Neural cell (in vitro differentiated cells): Measurements from ENCODE around the gene SMCO2. TPM values are rescaled to one million over a fixed set of nuclear protein-coding genes. Genes with fewer than 3 reads are reported as not detected.

Source experiments
- H2AFZ ChIP-seq: fragments of 200-600, 300-800 bp; sonication (generic), shearing (Covaris generic); 2 replicates; pipeline ENCODE4 v1.6.0; 2014; ENCODE audit warnings: low read depth, mild to moderate bottlenecking, antibody characterized with exemption, low read length, moderate library complexity
- H3F3A ChIP-seq: fragments of 200-600 bp; shearing (Covaris generic); 2 replicates; pipeline ENCODE4 v1.6.1; 2016; ENCODE audit warnings: mild to moderate bottlenecking, moderate library complexity, mixed read lengths, antibody characterized with exemption, low read length; ENCODE audit not compliant: insufficient read depth, poor library complexity, severe bottlenecking
- H3K27ac ChIP-seq: fragments of 200-600, 300-800 bp; sonication (generic), shearing (Covaris generic); 2 replicates; pipeline ENCODE4 v1.5.1; 2014; ENCODE audit warnings: mild to moderate bottlenecking, low read length, moderate library complexity
- H3K27me3 ChIP-seq: fragments of 300-800, 200-600 bp; sonication (generic), shearing (Covaris generic); 2 replicates; pipeline ENCODE4 v1.6.0; 2014; ENCODE audit warnings: mild to moderate bottlenecking, low read depth, low read length, moderate library complexity; ENCODE audit not compliant: insufficient read depth
- H3K36me3 ChIP-seq: fragments of 300-800, 200-600 bp; sonication (generic), shearing (Covaris generic); 2 replicates; pipeline ENCODE4 v1.5.1; 2014; ENCODE audit warnings: mild to moderate bottlenecking, antibody characterized with exemption, low read length, moderate library complexity; ENCODE audit not compliant: insufficient read depth
- H3K4me2 ChIP-seq: fragments of 300-800, 200-600 bp; sonication (generic), shearing (Covaris generic); 2 replicates; pipeline ENCODE4 v1.6.0; 2014; ENCODE audit warnings: mild to moderate bottlenecking, low read length
- H3K4me3 ChIP-seq: fragments of 300-800, 200-600 bp; sonication (generic), shearing (Covaris generic); 2 replicates; pipeline ENCODE4 v1.5.1; 2014; ENCODE audit warnings: mild to moderate bottlenecking, low read length, moderate library complexity
- H3K79me2 ChIP-seq: fragments of 200-600 bp; shearing (Covaris generic); replicated peaks from 2 replicates; pipeline ENCODE4 v1.6.0; 2014; ENCODE audit warnings: mild to moderate bottlenecking, low read length, moderate library complexity; ENCODE audit not compliant: insufficient read depth
- H3K9ac ChIP-seq: fragments of 300-800, 200-600 bp; sonication (generic), shearing (Covaris generic); 2 replicates; pipeline ENCODE4 v1.6.1; 2016; ENCODE audit warnings: mild to moderate bottlenecking, low read length, mixed read lengths
- H3K9me2 ChIP-seq: fragments of 200-600 bp; shearing (Covaris generic); 2 replicates; pipeline ENCODE4 v1.6.1; 2016; ENCODE audit warnings: mild to moderate bottlenecking, low read length, mixed read lengths; ENCODE audit not compliant: insufficient read depth
- H3K9me3 ChIP-seq: fragments of 200-600, 300-800 bp; sonication (generic), shearing (Covaris generic); 2 replicates; pipeline ENCODE4 v1.6.1; 2016; ENCODE audit warnings: mild to moderate bottlenecking, mixed run types, low read length, moderate library complexity, mixed read lengths
- H4K20me1 ChIP-seq: fragments of 200-600 bp; shearing (Covaris generic); 2 replicates; pipeline ENCODE4 v1.6.1; 2016; ENCODE audit warnings: mild to moderate bottlenecking, mixed run types; ENCODE audit not compliant: insufficient read depth
- CTCF ChIP-seq: fragments of 450-650 bp; IDR thresholded peaks from 2 replicates; pipeline ENCODE4 v1.5.1; 2014; ENCODE audit warnings: antibody characterized with exemption, mild to moderate bottlenecking, moderate library complexity; ENCODE audit not compliant: poor library complexity, severe bottlenecking
- EP300 ChIP-seq: fragments of 450-650 bp; conservative IDR thresholded peaks from 2 replicates; pipeline ENCODE4 v1.6.1; 2014; ENCODE audit warnings: antibody characterized with exemption, mild to moderate bottlenecking, moderate library complexity; ENCODE audit not compliant: poor library complexity, severe bottlenecking
- EZH2 ChIP-seq: fragments of 200-600, 300-800 bp; shearing (Covaris generic), sonication (generic); IDR thresholded peaks from 2 replicates; pipeline ENCODE4 v1.6.1; 2014; ENCODE audit warnings: antibody characterized with exemption, low read length, borderline replicate concordance, mild to moderate bottlenecking; ENCODE audit not compliant: insufficient read depth, poor library complexity, severe bottlenecking
- MXI1 ChIP-seq: fragments of 450-650 bp; conservative IDR thresholded peaks from 2 replicates; pipeline ENCODE4 v1.6.1; 2014; ENCODE audit warnings: antibody characterized with exemption, mild to moderate bottlenecking; ENCODE audit not compliant: poor library complexity, severe bottlenecking
- POLR2AphosphoS5 ChIP-seq: IDR thresholded peaks from 2 replicates; pipeline ENCODE4 v1.6.1; 2012
- RAD21 ChIP-seq: fragments of 450-650 bp; conservative IDR thresholded peaks from 2 replicates; pipeline ENCODE4 v1.6.1; 2014; ENCODE audit warnings: antibody characterized with exemption, mild to moderate bottlenecking, moderate library complexity
- REST ChIP-seq: IDR thresholded peaks from 2 replicates; pipeline ENCODE4 v1.6.1; 2012; ENCODE audit warnings: borderline replicate concordance
- SMC3 ChIP-seq: fragments of 450-650 bp; conservative IDR thresholded peaks from 2 replicates; pipeline ENCODE4 v1.6.1; 2014; ENCODE audit warnings: antibody characterized with exemption, mild to moderate bottlenecking, moderate library complexity; ENCODE audit not compliant: poor library complexity
- TAF1 ChIP-seq: IDR thresholded peaks from 2 replicates; pipeline ENCODE4 v1.6.1; 2012; ENCODE audit warnings: low read depth
- polyA plus RNA-seq: library from polyadenylated mRNA; depleted of rRNA; stranded (reverse); fragments of >200 nt; gene quantifications from 2 replicates; pipeline ENCODE4 v1.2.3, GENCODE V29; 2014

The SMCO2 gene
- polyA plus RNA-seq, 1 donor from 2014 or later: not detected

GRCh38 chr12:27549236-27549800 is 102.8 kb downstream of the SMCO2 start:
- no peak overlapping the region for H3K4me2 ChIP-seq
- TF ChIP-seq TAF1: no peak
- TF ChIP-seq EZH2: no peak
- TF ChIP-seq POLR2AphosphoS5: no peak
- TF ChIP-seq SMC3: no peak
- TF ChIP-seq MXI1: no peak
- no peak for TF ChIP-seq EP300
- TF ChIP-seq REST: no peak
- TF ChIP-seq RAD21: no peak
- no peak for TF ChIP-seq CTCF
- H3K4me3 ChIP-seq: no peak overlapping the region
- H3K79me2 ChIP-seq: no peaks in the 10 kb centered on the region
- no peaks in the 10 kb centered on the region for H3F3A ChIP-seq
- H3K27ac ChIP-seq: no peak overlapping the region
- no peaks in the 10 kb centered on the region for H4K20me1 ChIP-seq
- no peaks in the 10 kb centered on the region for H3K36me3 ChIP-seq
- no peaks in the 10 kb centered on the region for H3K9me2 ChIP-seq
- H2AFZ ChIP-seq: no peak overlapping the region
- H3K9me3 ChIP-seq: no peaks in the 10 kb centered on the region
- no peaks in the 10 kb centered on the region for H3K27me3 ChIP-seq
- H3K9ac ChIP-seq: no peak overlapping the region

GRCh38 chr12:27549801-27550652 is 103.5 kb downstream of the SMCO2 start:
- no peak overlapping the region for H3K4me2 ChIP-seq
- no peaks in the 10 kb centered on the region for H4K20me1 ChIP-seq
- H2AFZ ChIP-seq: no peak overlapping the region
- no peak overlapping the region for H3K4me3 ChIP-seq
- no peak overlapping the region for H3K27ac ChIP-seq
- no peak for TF ChIP-seq MXI1
- TF ChIP-seq TAF1: no peak
- no peak for TF ChIP-seq SMC3
- no peak for TF ChIP-seq REST
- TF ChIP-seq RAD21: no peak
- no peak for TF ChIP-seq CTCF
- TF ChIP-seq EP300: no peak
- no peak for TF ChIP-seq POLR2AphosphoS5
- no peak for TF ChIP-seq EZH2
- H3K9ac ChIP-seq: no peak overlapping the region
- no peaks in the 10 kb centered on the region for H3K9me3 ChIP-seq
- H3K79me2 ChIP-seq: no peaks in the 10 kb centered on the region
- H3F3A ChIP-seq: no peaks in the 10 kb centered on the region
- no peaks in the 10 kb centered on the region for H3K36me3 ChIP-seq
- H3K9me2 ChIP-seq: no peaks in the 10 kb centered on the region
- H3K27me3 ChIP-seq: no peaks in the 10 kb centered on the region
